ENCODE measurements around the gene C6orf52.

C6orf52 gene

DNA sequence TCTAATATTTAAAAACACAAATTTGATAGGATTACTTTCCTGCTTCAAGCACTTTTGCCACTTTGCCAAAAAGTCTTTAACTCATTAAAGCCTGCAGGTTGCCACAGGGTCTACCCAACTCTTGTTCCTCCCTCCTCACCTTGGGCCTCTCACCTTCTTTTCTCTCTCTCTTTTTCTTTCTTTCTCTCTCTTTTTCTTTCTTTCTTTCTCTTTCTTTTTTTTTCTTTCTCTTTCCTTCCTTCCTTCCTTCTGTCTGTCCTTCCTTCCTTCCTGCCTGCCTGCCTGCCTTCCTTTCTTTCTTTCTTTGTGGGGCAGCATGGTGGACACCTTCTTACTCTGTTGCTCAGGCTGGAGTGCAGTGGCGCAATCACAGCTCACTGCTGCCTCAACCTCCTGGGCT is 50.2 kb downstream of the C6orf52 start:
- no peak for DNase-seq (ENCODE audit: low spot score)

- DNase-seq (ENCODE audit: low spot score): peak; percentile 23
These were observed 51.2 kb downstream of the C6orf52 start for GRCh38 chr6:10643201-10643651.

GRCh38 chr6:10641528-10641927 is 52.9 kb downstream of the C6orf52 start:
- no peak for DNase-seq (ENCODE audit: low spot score)

- DNase-seq (ENCODE audit: low spot score): no peak
These were observed 54.0 kb downstream of the C6orf52 start for GRCh38 chr6:10640412-10640811.

DNA sequence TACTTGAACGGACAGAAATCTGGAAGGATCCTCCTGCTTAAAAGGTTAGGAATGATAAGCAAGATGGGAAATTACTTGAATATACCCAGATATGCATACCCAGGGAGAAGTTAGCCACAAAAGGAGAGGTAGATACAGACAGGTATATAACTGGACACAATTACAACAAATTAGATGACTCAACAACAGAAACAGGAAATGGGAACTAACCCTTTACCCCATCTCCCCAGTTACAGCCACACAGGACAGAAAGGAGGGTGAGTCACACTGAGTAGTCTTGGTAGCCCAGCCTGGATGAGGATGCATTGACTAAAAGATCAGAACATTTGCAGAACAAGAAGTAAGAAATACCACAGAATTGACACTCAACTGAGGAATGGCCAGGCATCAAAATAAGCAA is 61.2 kb downstream of the C6orf52 start:
- DNase-seq (ENCODE audit: low spot score): no peak

- no peak for DNase-seq (ENCODE audit: low spot score)
These were observed 64.2 kb downstream of the C6orf52 start for GRCh38 chr6:10630178-10630577.

DNA sequence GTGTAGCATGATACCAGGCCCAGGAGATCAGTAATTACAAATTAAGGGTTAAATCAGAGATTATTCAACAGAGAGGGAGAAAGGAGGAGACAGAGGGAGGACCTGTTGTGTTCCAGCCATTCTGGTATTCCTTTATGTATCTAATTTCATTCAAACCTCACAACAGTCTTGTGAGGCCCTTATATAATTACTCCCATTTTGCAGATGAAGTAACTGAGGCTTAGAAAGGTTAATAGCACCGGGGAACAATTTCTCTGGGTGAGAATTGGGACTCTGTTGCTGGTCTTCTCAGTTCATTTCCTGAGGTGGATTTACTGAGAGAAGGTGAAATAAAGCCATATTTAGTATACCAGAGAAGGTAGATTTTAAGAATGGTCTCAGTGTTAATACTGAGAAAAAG is 66.6 kb downstream of the C6orf52 start:
- no peak for DNase-seq (ENCODE audit: low spot score)

DNA sequence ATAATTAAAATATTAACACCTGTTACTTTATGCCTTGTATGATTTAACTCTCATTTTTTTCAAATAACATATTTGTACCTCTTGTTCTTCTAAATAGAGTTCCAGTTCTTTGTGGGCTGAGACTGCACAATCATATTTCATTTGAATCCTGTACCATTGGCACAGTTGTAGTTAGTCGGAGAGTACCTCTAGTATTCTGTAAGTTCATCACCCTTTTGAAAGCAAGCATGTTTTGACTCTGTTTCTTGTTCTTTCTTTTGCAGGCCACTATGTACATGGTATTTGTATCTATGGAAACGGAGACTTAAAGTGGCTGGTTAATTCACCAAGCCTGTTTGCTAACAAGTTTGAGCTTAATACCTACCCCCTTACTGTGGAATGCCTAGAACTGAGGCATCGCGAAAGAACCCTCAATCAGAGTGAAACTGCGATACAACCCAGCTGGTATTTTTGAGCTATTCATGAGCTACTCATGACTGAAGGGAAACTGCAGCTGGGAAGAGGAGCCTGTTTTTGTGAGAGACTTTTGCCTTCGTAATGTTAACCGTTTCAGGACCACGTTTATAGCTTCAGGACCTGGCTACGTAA is 68.2 kb downstream of the C6orf52 start:
- no peak for DNase-seq (ENCODE audit: low spot score)

GRCh38 chr6:10624836-10625235 is 69.6 kb downstream of the C6orf52 start:
- no peak for DNase-seq (ENCODE audit: low spot score)

GRCh38 chr6:10621847-10622246 is 72.6 kb downstream of the C6orf52 start:
- DNase-seq (ENCODE audit: low spot score): no peak
